Activated CD4-positive, alpha-beta T cell treated with anti-CD3 and anti-CD28 coated beads, Interleukin-2, amount 50 U/mL, for 4 hours (primary cell): ENCODE measurements around the gene TCERG1L.

Experiments
- DNase-seq, 2 experiments: peaks; one replicate each; pipeline ENCODE4 v3.0.0-alpha.2; 2020

The TCERG1L gene

GRCh38 chr10:131094527-131095312 lies 216.8 kb downstream of the TCERG1L start:
- DNase-seq, result no peak

DNA sequence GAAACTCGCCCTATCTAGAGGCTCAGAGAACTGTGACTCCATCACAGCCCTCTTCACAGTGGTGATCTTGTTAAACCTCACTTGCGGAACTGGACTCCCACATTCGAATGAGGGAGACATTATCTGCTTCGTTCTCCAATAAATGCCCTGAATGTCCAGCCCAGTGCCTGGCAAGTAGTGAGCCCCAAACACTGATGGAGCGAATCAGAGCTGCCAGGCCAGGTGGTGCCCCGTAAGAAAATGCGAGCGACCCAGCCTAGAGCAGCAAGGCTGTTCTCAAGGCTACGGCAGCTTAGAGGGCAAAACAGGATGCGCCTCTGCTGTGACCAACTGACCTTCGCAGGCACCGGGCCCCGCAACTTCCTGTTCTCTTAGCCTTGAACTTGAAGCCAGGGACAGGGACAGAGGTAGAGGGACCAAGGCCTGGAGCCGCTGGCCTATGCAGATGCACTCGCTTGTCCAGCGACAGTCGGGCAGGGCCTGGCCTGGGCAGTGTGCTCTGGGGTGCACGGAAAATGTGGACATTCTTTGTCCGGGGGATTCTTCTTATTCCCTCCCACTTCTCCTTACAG lies 217.6 kb downstream of the TCERG1L start:
- no peak for DNase-seq

GRCh38 chr10:131093346-131093745 lies 218.2 kb downstream of the TCERG1L start:
- DNase-seq, result no peak

- no peak for DNase-seq
Measured at GRCh38 chr10:131092876-131093275, 218.6 kb downstream of the TCERG1L start.

- DNase-seq, result no peak
Measured at GRCh38 chr10:131092386-131092785, 219.1 kb downstream of the TCERG1L start.

GRCh38 chr10:131091682-131092081 lies 219.8 kb downstream of the TCERG1L start:
- DNase-seq, result no peak

- no peak for DNase-seq
Measured at GRCh38 chr10:131090761-131091661, 220.5 kb downstream of the TCERG1L start.

DNA sequence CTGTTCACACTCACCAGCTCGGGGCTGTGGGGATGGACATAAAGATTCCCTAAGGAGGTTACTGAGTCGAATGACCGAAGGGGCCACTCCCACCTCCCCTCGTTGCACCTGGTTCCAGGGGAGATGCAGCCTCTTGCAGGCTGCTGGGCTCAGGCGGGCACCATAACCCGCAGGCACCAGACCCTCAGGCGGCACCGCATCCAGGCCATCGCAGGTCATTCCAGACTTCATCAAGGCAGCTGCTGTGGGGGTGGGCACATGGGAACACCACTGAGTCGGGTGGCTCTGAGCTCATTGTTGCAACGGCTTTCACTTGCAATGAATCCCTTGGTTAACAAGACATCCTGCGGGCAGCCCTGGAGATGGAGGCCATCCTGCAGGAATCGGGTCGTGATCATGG lies 221.7 kb downstream of the TCERG1L start:
- DNase-seq, result no peak

DNA sequence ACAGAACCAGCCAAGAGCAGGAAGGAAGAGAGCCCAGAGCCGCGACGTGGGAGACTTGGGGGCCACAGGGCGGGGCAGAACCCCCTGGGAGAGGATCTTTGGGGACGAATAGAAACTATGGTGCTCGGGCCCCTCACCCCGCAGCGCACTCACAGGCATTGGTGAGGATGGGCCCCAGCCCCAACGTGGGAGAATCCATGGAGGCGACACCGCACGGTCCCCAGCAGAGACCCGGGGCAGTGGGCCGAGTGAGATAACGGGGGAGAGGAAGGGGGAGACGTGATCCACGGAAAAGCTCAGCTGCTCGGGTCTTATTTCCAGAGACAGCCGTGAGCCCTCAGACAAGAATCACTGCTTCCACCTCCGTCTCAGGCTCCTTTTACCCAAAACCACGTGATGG lies 222.4 kb downstream of the TCERG1L start:
- no peak for DNase-seq

DNA sequence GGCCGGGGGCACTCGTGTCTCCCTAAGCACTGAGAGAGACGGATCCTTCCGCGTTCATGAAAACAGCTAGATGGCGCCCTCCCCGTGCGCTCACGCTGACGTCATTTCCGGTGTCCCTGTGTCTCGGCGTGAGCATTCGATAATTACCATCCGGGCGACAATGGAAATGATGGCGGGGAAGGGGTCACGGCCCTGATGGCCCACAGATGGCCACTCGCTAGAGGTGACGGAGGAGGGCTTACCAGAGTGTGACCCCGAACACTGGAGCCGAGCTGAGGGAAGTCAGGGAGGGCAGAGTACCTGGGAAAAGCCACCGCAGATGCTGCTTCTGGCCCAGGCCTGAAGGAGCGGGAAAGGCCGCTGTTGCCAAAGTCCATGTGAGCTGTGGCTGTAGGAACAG lies 222.9 kb downstream of the TCERG1L start:
- no peak for DNase-seq

GRCh38 chr10:131087464-131088215 lies 223.9 kb downstream of the TCERG1L start:
- no peak for DNase-seq

GRCh38 chr10:131086511-131086910 lies 225.0 kb downstream of the TCERG1L start:
- DNase-seq, result no peak

GRCh38 chr10:131086094-131086493 lies 225.4 kb downstream of the TCERG1L start:
- DNase-seq, result no peak

GRCh38 chr10:131085091-131085860 lies 226.2 kb downstream of the TCERG1L start:
- DNase-seq, result no peak

GRCh38 chr10:131084791-131085090 lies 226.8 kb downstream of the TCERG1L start:
- DNase-seq, result no peak

DNA sequence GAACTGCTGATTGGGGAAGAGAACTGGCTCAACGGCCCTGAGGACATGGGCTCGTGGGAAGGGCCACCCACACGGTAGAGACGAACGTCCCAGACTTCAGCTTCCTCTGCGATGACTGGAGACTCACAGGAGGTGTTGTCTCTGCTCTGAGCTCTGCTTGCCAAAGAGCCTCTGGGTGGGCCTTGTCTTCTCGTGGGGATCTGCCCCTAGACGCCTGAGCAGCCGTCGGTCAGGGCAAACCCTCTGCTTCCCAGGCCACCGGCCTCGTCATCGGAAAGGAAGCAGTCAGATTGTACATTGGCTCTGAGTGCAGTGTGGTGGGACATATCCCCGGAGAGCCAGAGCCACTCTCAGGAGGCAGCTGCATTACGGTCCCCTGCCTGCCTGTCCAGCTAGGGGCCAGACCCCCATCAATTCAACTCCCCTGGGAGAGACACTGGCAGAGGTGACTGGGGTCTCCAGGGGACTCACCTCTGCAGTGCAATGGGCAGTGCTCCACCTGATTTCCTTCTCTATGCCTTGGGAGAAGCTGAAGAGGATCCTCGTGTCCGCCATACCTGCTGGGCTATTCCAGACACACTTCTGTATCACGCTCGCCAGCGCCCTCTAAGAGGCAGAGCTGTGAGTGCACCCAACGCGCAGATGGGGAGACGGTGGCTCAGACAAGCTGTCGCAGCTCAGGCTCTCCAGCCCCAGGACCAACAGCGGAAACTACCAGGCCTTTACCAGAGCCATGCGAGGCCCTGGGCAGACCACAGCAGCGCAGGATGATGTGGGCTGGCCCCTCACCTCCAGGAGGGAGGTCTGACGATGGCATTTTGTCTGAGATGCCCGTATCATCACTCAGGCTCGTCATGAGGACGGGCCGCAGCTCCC lies 227.4 kb downstream of the TCERG1L start:
- no peak for DNase-seq

GRCh38 chr10:131082991-131083481 lies 228.5 kb downstream of the TCERG1L start:
- no peak for DNase-seq

- DNase-seq, result no peak
Measured at GRCh38 chr10:131082201-131082850, 229.2 kb downstream of the TCERG1L start.

GRCh38 chr10:131081786-131082185 lies 229.7 kb downstream of the TCERG1L start:
- DNase-seq, result no peak

GRCh38 chr10:131081376-131081775 lies 230.1 kb downstream of the TCERG1L start:
- no peak for DNase-seq

- DNase-seq, result no peak
Measured at GRCh38 chr10:131080571-131080970, 230.9 kb downstream of the TCERG1L start.
